AG09309 (cell line): ENCODE data around the gene PLTP.

Source experiments
- DNase-seq: peaks from one replicate; pipeline ENCODE4 v3.0.0-alpha.2; 2010; ENCODE audit warnings: low read depth
- H3K4me3 ChIP-seq: 2 replicates; pipeline ENCODE4 v1.5.1; 2011; ENCODE audit warnings: mild to moderate bottlenecking, low read depth, low read length, moderate library complexity; ENCODE audit not compliant: control insufficient read depth
- CTCF ChIP-seq: IDR thresholded peaks from 2 replicates; pipeline ENCODE4 v1.5.1; 2011; ENCODE audit warnings: mild to moderate bottlenecking, low read depth, low read length, inconsistent platforms; ENCODE audit not compliant: insufficient read depth, control insufficient read depth; ENCODE audit errors: missing control alignments

The PLTP gene

GRCh38 chr20:45909817-45910669, 1.9 kb downstream of the PLTP start:
- H3K4me3 ChIP-seq = no peak overlapping the region
- no peak for TF ChIP-seq CTCF
- no peak for DNase-seq

- no peak for DNase-seq
- H3K4me3 ChIP-seq = no peak overlapping the region
- no peak for TF ChIP-seq CTCF
Measured at GRCh38 chr20:45909336-45909808, 2.6 kb downstream of the PLTP start.

- DNase-seq = no peak
- no peak overlapping the region for H3K4me3 ChIP-seq
- TF ChIP-seq CTCF = no peak
Measured at GRCh38 chr20:45908084-45908483, 3.9 kb downstream of the PLTP start.

DNA sequence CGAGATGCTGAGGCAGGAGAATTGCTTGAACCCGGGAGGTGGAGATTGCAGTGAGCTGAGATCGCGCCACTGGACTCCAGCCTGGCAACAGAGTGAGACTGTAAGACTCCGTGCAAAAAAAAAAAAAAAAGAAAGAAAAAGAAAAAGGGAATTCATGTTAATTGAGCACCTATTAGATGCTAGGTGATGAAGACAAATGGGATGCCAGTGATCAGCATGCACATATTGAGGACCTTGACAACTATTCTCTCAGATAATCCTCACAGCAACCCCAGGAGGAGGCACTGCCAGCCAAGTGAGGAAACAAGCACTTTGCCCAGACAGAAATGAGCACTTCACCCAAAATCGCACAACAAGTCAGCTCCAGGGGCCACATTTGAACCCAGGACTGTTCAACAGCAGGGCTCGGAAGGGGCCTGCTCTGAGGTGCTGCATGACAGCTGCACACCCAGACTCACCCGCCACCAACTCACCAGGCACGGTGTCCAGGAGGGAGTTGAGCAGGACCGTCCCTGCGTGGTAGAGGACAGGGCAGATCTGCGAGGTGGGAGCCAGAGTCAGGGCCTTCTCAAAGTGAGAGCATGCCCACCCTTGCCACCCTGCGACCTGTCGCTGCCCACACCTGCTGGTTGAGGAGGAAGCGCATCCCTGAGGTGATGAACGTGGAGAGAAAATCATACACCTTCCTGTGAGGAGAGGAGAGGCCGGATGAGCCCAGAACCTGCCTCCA, 4.6 kb downstream of the PLTP start:
- no peak for TF ChIP-seq CTCF
- H3K4me3 ChIP-seq = no peak overlapping the region
- DNase-seq = no peak

GRCh38 chr20:45905505-45906079, 6.4 kb downstream of the PLTP start:
- TF ChIP-seq CTCF = no peak
- H3K4me3 ChIP-seq = no peak overlapping the region
- DNase-seq = no peak

DNA sequence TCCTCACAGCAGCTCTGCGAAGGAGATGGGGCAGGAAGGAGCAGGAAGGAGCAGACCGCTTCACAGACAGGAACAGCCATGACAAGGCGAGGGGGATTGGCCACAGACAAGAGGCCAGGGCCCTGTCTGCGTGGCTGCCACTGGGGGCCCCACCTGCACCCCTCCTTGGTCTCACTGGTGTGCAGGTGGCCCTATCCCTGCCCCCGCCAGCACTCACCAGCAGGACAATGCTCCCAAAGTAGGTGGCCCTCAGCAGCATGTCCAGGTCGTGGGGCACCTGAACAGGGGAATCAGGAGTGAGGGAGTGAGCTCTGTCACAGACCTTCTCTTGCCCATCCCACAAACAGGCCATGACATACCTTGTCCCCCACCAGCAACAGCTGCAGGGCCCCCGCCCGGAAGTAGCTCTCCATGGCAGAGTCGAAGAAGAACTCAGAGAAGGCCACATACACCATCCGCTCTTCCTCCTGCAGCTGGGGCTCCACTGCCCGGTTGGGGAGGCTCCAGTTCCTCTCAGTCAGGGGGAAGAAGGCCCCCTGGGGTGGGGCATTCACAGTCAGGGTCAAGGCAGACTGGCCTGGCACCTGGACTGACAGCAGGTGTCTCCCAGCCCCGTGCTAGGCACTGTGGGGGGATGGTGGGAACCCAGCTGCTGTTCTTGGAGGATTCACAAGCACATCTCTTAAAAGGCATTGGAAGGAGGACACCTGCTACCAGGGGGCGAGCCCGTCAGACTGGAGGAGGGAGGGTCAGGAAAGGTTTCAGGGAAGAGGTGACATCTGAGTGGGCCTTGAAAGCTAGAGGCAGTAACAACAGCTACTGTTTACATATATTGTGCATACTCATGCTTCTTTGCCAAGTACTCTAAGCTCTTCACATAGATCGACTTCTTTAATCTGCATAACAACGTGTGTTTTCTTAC, 7.1 kb downstream of the PLTP start:
- DNase-seq = no peak
- H3K4me3 ChIP-seq = no peak overlapping the region
- TF ChIP-seq CTCF = no peak
